Measurements from ENCODE around the gene ZNF200. TPM values are rescaled to one million over a fixed set of nuclear protein-coding genes. Genes with fewer than 3 reads are reported as not detected.

Gene ZNF200
- total and polyA plus RNA-seq, 7 experiments from 2014 or later = 4.8 to 33.3 (median 16.6) TPM

GRCh38 chr16:3193221-3194212 lies 41.4 kb downstream of the ZNF200 start:
- peaks cover 0 to 13% (median 4%) of the 10 kb centered on the region in 5 donors for H3K36me3 Mint-ChIP-seq
- intact Hi-C loops (cut with micrococcal nuclease) = no loop called here
- no peak overlapping the region for H3K27ac Mint-ChIP-seq
- Histone ChIP-seq H3K36me3 (ENCODE audit: control insufficient read depth in 2 of 3, insufficient read depth in 3 of 3, low read length in 3 of 3) (no peaks in the 10 kb centered on the region), H3K4me1 (ENCODE audit: control insufficient read depth in 2 of 2, insufficient read depth in 2 of 2, low read length in 2 of 2) (peaks cover 17 to 20% of the 10 kb centered on the region in 2 donors), H3K4me3 (ENCODE audit: low read length) (no peak overlapping the region), H3K27me3 (ENCODE audit: control insufficient read depth in 2 of 2, insufficient read depth in 2 of 2, low read length in 2 of 2) (peaks cover 32 to 41% of the 10 kb centered on the region in 2 donors), H3K27ac (ENCODE audit: low read depth, low read length) (no peak overlapping the region), H3K9me3 (ENCODE audit: control insufficient read depth in 2 of 3, low read length in 3 of 3) (no peaks in the 10 kb centered on the region)
- H3K4me3 Mint-ChIP-seq = peak overlapping the region in 3 of 10 donors; percentile 2 to 40 (median 29)
- H3K27me3 Mint-ChIP-seq = peaks cover 41 to 70% (median 59%) of the 10 kb centered on the region in 5 donors
- ATAC-seq = no peak
- CTCF ChIA-PET = no interaction called here
- peaks cover 0 to 18% (median 4%) of the 10 kb centered on the region in 11 donors for H3K9me3 Mint-ChIP-seq
- POLR2A ChIA-PET = no interaction called here
- no peak for DNase-seq
- peaks cover 19 to 41% (median 31%) of the 10 kb centered on the region in 7 donors for H3K4me1 Mint-ChIP-seq

- Histone ChIP-seq H3K27ac (ENCODE audit: low read depth, low read length) (no peak overlapping the region), H3K36me3 (ENCODE audit: control insufficient read depth in 2 of 3, insufficient read depth in 3 of 3, low read length in 3 of 3) (no peaks in the 10 kb centered on the region), H3K4me3 (ENCODE audit: low read length) (no peak overlapping the region), H3K27me3 (ENCODE audit: control insufficient read depth in 2 of 2, insufficient read depth in 2 of 2, low read length in 2 of 2) (peaks cover 32 to 41% of the 10 kb centered on the region in 2 donors), H3K4me1 (ENCODE audit: control insufficient read depth in 2 of 2, insufficient read depth in 2 of 2, low read length in 2 of 2) (peaks cover 23 to 26% of the 10 kb centered on the region in 2 donors), H3K9me3 (ENCODE audit: control insufficient read depth in 2 of 3, low read length in 3 of 3) (no peaks in the 10 kb centered on the region)
- ATAC-seq (no peak), DNase-seq (no peak)
- H3K27me3 Mint-ChIP-seq = peaks cover 50 to 75% (median 62%) of the 10 kb centered on the region in 5 donors
- ChIA-PET CTCF (interaction anchor here (0.8 kb wide), 1 partner anchor 33 kb away, joined by 4 read pairs; no protein-coding TSS in a partner anchor), POLR2A (interaction anchor here (0.6 to 1.3 kb wide), 4 partner anchors 28 to 121 kb away, joined by 3 read pairs; partner anchors contain the start of genes TIGD7 and ZNF75A)
- intact Hi-C loops (cut with micrococcal nuclease) = no loop called here
- H3K36me3 Mint-ChIP-seq = peaks cover 0 to 15% (median 8%) of the 10 kb centered on the region in 5 donors
- no peak overlapping the region for H3K27ac Mint-ChIP-seq
- peaks cover 27 to 50% (median 41%) of the 10 kb centered on the region in 7 donors for H3K4me1 Mint-ChIP-seq
- H3K4me3 Mint-ChIP-seq = peak overlapping the region in 2 of 10 donors; percentile 23 to 27
- H3K9me3 Mint-ChIP-seq = peaks cover 0 to 22% (median 4%) of the 10 kb centered on the region in 11 donors
These were observed 42.4 kb downstream of the ZNF200 start for GRCh38 chr16:3192476-3193019.

- Mint-ChIP-seq H3K36me3 (peaks cover 0 to 18% (median 10%) of the 10 kb centered on the region in 5 donors), H3K27me3 (peaks cover 65 to 83% (median 72%) of the 10 kb centered on the region in 5 donors), H3K27ac (peak overlapping the region in 8 of 9 donors; percentile 15 to 90 (median 73)), H3K9me3 (peaks cover 0 to 25% (median 4%) of the 10 kb centered on the region in 11 donors), H3K4me1 (peaks cover 32 to 52% (median 41%) of the 10 kb centered on the region in 7 donors), H3K4me3 (peak overlapping the region; percentile 52 to 81 (median 70))
- no peaks in the 10 kb centered on the region for H3K9me3 ChIP-seq (ENCODE audit: control insufficient read depth in 2 of 3, low read length in 3 of 3)
- POLR2A ChIA-PET = interaction anchor here (0.5 to 1.4 kb wide), 7 partner anchors 24 to 115 kb away, joined by 3 read pairs; partner anchors contain the start of genes TIGD7 and ZNF75A
- ATAC-seq (no peak), DNase-seq (peak in 6 of 9 donors; percentile 24 to 67 (median 44))
- intact Hi-C loops (cut with micrococcal nuclease) = loop anchor here in 1 of 2 donors (1.0 kb wide), 1 partner anchor 24 kb away; no protein-coding TSS in a partner anchor
- H3K4me1 ChIP-seq (ENCODE audit: control insufficient read depth in 2 of 2, insufficient read depth in 2 of 2, low read length in 2 of 2) = peaks cover 23 to 26% of the 10 kb centered on the region in 2 donors
- H3K27me3 ChIP-seq (ENCODE audit: control insufficient read depth in 2 of 2, insufficient read depth in 2 of 2, low read length in 2 of 2) = peaks cover 32 to 35% of the 10 kb centered on the region in 2 donors
- no peak overlapping the region for H3K4me3 ChIP-seq (ENCODE audit: low read length)
- no peak overlapping the region for H3K27ac ChIP-seq (ENCODE audit: low read depth, low read length)
- H3K36me3 ChIP-seq (ENCODE audit: control insufficient read depth in 2 of 3, insufficient read depth in 3 of 3, low read length in 3 of 3) = no peaks in the 10 kb centered on the region
- CTCF ChIA-PET = no interaction called here
These were observed 44.0 kb downstream of the ZNF200 start for GRCh38 chr16:3190949-3191353.

- Mint-ChIP-seq H3K4me3 (peak overlapping the region; percentile 64 to 86 (median 78)), H3K27ac (peak overlapping the region in 8 of 9 donors; percentile 39 to 88 (median 72)), H3K4me1 (peaks cover 32 to 52% (median 41%) of the 10 kb centered on the region in 7 donors), H3K27me3 (peaks cover 67 to 77% (median 72%) of the 10 kb centered on the region in 5 donors), H3K9me3 (peaks cover 0 to 27% (median 4%) of the 10 kb centered on the region in 11 donors), H3K36me3 (peaks cover 0 to 21% (median 10%) of the 10 kb centered on the region in 5 donors)
- Histone ChIP-seq H3K27me3 (ENCODE audit: control insufficient read depth in 2 of 2, insufficient read depth in 2 of 2, low read length in 2 of 2) (peaks cover 32 to 34% of the 10 kb centered on the region in 2 donors), H3K27ac (ENCODE audit: low read depth, low read length) (no peak overlapping the region), H3K4me3 (ENCODE audit: low read length) (no peak overlapping the region), H3K4me1 (ENCODE audit: control insufficient read depth in 2 of 2, insufficient read depth in 2 of 2, low read length in 2 of 2) (peaks cover 23 to 26% of the 10 kb centered on the region in 2 donors), H3K36me3 (ENCODE audit: control insufficient read depth in 2 of 3, insufficient read depth in 3 of 3, low read length in 3 of 3) (no peaks in the 10 kb centered on the region), H3K9me3 (ENCODE audit: control insufficient read depth in 2 of 3, low read length in 3 of 3) (no peaks in the 10 kb centered on the region)
- ChIA-PET CTCF (no interaction called here), POLR2A (interaction anchor here (0.8 to 1.5 kb wide), 5 partner anchors 29 to 315 kb away, joined by 3 to 6 read pairs (median 3); no protein-coding TSS in a partner anchor)
- ATAC-seq = no peak
- DNase-seq = no peak
- intact Hi-C loops (cut with micrococcal nuclease) = loop anchor here (2.0 to 5.0 kb wide), 5 partner anchors 19 to 45 kb away; partner anchors contain the start of gene ZNF200 (in 1 of the 2)
These were observed 45.1 kb downstream of the ZNF200 start for GRCh38 chr16:3189869-3190268.

- Histone ChIP-seq H3K36me3 (ENCODE audit: control insufficient read depth in 2 of 3, insufficient read depth in 3 of 3, low read length in 3 of 3) (no peaks in the 10 kb centered on the region), H3K27ac (ENCODE audit: low read depth, low read length) (no peak overlapping the region), H3K4me3 (ENCODE audit: low read length) (peak overlapping the region; percentile 6), H3K4me1 (ENCODE audit: control insufficient read depth in 2 of 2, insufficient read depth in 2 of 2, low read length in 2 of 2) (peaks cover 23 to 26% of the 10 kb centered on the region in 2 donors), H3K27me3 (ENCODE audit: control insufficient read depth in 2 of 2, insufficient read depth in 2 of 2, low read length in 2 of 2) (peaks cover 28 to 32% of the 10 kb centered on the region in 2 donors), H3K9me3 (ENCODE audit: control insufficient read depth in 2 of 3, low read length in 3 of 3) (no peaks in the 10 kb centered on the region)
- peaks cover 2 to 23% (median 6%) of the 10 kb centered on the region in 5 donors for H3K36me3 Mint-ChIP-seq
- H3K27ac Mint-ChIP-seq = peak overlapping the region in 7 of 9 donors; percentile 28 to 88 (median 72)
- peaks cover 31 to 49% (median 43%) of the 10 kb centered on the region in 7 donors for H3K4me1 Mint-ChIP-seq
- ChIA-PET POLR2A (interaction anchor here (0.7 to 1.5 kb wide), 12 partner anchors 15 to 315 kb away, joined by 3 to 6 read pairs (median 3); partner anchors contain the start of gene ZNF200), CTCF (no interaction called here)
- H3K4me3 Mint-ChIP-seq = peak overlapping the region; percentile 64 to 86 (median 78)
- peak in 2 of 9 donors; percentile 32 to 53 for DNase-seq
- peak; percentile 44 for ATAC-seq
- H3K27me3 Mint-ChIP-seq = peaks cover 65 to 74% (median 72%) of the 10 kb centered on the region in 5 donors
- peaks cover 0 to 31% (median 6%) of the 10 kb centered on the region in 11 donors for H3K9me3 Mint-ChIP-seq
- intact Hi-C loops (cut with micrococcal nuclease) = loop anchor here (2.0 to 5.0 kb wide), 5 partner anchors 18 to 46 kb away; partner anchors contain the start of gene ZNF200 (in 1 of the 2)
These were observed 45.8 kb downstream of the ZNF200 start for GRCh38 chr16:3188925-3189825.

Measured in naive thymus-derived CD4-positive, alpha-beta T cell (primary cell).